Measurements from ENCODE around the gene PLCH2.
"Not testable (repeated sequence)": the region's sequence is repeated elsewhere in the genome, so short reads cannot be mapped to it uniquely, and the experiment has no call there.

The PLCH2 gene

GRCh38 chr1:2547210-2548067 is 71.3 kb downstream of the PLCH2 start:
- DNase-seq, result peak; percentile 19

GRCh38 chr1:2548068-2548589 is 72.0 kb downstream of the PLCH2 start:
- peak; percentile 65 for DNase-seq

- not testable (repeated sequence) for DNase-seq
Measured at GRCh38 chr1:2549367-2550029, 73.4 kb downstream of the PLCH2 start.

- DNase-seq, result not testable (repeated sequence)
Measured at GRCh38 chr1:2550309-2550861, 74.3 kb downstream of the PLCH2 start.

GRCh38 chr1:2551544-2551943 is 75.5 kb downstream of the PLCH2 start:
- DNase-seq, result not testable (repeated sequence)

GRCh38 chr1:2552189-2552588 is 76.1 kb downstream of the PLCH2 start:
- no peak for DNase-seq

GRCh38 chr1:2553076-2553475 is 77.0 kb downstream of the PLCH2 start:
- not testable (repeated sequence) for DNase-seq

- DNase-seq, result no peak
Measured at GRCh38 chr1:2553871-2554620, 78.0 kb downstream of the PLCH2 start.

GRCh38 chr1:2554621-2555387 is 78.7 kb downstream of the PLCH2 start:
- peak; percentile 26 for DNase-seq

Data from MV-4-11 (cell line).